Hepatocyte (in vitro differentiated cells): Measurements from ENCODE around the gene SNX18.

Experiments
- EZH2 ChIP-seq: fragments of 200-600 bp; sonication (generic); IDR thresholded peaks from 2 replicates; pipeline ENCODE4 v1.6.1; 2016; ENCODE audit warnings: antibody characterized with exemption, mild to moderate bottlenecking, borderline replicate concordance
- EZH2phosphoT487 ChIP-seq: fragments of 200-600 bp; sonication (generic); IDR thresholded peaks from one replicate; pipeline ENCODE4 v1.6.1; 2018; ENCODE audit warnings: antibody characterized with exemption, mild to moderate bottlenecking, low read depth, moderate library complexity; ENCODE audit not compliant: unreplicated experiment, severe bottlenecking
- TF ChIP-seq, protein P1 (sequence below): fragments of 200-600 bp; sonication (generic); IDR thresholded peaks from 2 replicates; pipeline ENCODE4 v1.5.1; 2016; ENCODE audit warnings: antibody characterized with exemption, mild to moderate bottlenecking; ENCODE audit not compliant: poor library complexity

DNA sequence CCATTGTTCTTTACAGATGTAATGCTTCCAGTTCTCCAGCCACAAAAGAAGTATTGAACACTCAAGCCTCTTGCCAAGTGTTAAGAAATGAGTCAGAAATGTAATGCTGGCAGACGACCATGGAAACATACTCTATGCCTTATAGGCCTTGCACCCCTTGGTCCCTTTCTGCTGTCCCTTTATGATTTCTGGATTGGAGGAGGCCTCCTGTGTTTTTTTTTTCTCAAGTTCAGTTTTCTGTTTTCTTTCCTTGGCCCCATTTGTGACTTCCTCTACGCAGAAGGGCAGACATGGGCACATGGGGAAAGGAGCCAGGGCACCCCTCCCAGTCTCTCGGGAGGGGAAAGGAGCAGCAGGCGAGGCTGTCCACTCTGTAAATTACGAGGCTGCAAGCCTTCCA is 53.4 kb downstream of the SNX18 start:
- TF ChIP-seq, protein P1, sequence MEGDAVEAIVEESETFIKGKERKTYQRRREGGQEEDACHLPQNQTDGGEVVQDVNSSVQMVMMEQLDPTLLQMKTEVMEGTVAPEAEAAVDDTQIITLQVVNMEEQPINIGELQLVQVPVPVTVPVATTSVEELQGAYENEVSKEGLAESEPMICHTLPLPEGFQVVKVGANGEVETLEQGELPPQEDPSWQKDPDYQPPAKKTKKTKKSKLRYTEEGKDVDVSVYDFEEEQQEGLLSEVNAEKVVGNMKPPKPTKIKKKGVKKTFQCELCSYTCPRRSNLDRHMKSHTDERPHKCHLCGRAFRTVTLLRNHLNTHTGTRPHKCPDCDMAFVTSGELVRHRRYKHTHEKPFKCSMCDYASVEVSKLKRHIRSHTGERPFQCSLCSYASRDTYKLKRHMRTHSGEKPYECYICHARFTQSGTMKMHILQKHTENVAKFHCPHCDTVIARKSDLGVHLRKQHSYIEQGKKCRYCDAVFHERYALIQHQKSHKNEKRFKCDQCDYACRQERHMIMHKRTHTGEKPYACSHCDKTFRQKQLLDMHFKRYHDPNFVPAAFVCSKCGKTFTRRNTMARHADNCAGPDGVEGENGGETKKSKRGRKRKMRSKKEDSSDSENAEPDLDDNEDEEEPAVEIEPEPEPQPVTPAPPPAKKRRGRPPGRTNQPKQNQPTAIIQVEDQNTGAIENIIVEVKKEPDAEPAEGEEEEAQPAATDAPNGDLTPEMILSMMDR, result no peak
- TF ChIP-seq EZH2, result no peak
- TF ChIP-seq EZH2phosphoT487, result no peak
